ENCODE measurements around the gene KCNN3. TPM values are rescaled to one million over a fixed set of nuclear protein-coding genes. Genes with fewer than 3 reads are reported as not detected.

The KCNN3 gene
- total RNA-seq, 4 donors from 2014 or later, result under 0.01 to 0.57 (median 0.08) TPM

- no peak for TF ChIP-seq CTCF (IDR thresholded peaks at IDR 0.05; ENCODE audit: low read depth)
Measured at GRCh38 chr1:154886281-154887015, 16.4 kb upstream of the KCNN3 start.

- TF ChIP-seq CTCF (IDR thresholded peaks at IDR 0.05; ENCODE audit: low read depth), result no peak
Measured at GRCh38 chr1:154884869-154885701, 15.0 kb upstream of the KCNN3 start.

- no peak for TF ChIP-seq CTCF (IDR thresholded peaks at IDR 0.05; ENCODE audit: low read depth)
Measured at GRCh38 chr1:154883919-154884868, 14.1 kb upstream of the KCNN3 start.

GRCh38 chr1:154881820-154882535 is 11.9 kb upstream of the KCNN3 start:
- TF ChIP-seq CTCF (IDR thresholded peaks at IDR 0.05; ENCODE audit: low read depth), result no peak

GRCh38 chr1:154880671-154881070 is 10.6 kb upstream of the KCNN3 start:
- TF ChIP-seq CTCF (IDR thresholded peaks at IDR 0.05; ENCODE audit: low read depth), result no peak

GRCh38 chr1:154879038-154879421 is 8.9 kb upstream of the KCNN3 start:
- no peak for TF ChIP-seq CTCF (IDR thresholded peaks at IDR 0.05; ENCODE audit: low read depth)
